HepG2 (cell line): ENCODE results near the gene CARMIL1. TPM values are rescaled to one million over a fixed set of nuclear protein-coding genes. Genes with fewer than 3 reads are reported as not detected.

ENCODE experiments used
- ARID4A ChIP-seq: sonication (generic); formaldehyde crosslinking; IDR thresholded peaks from 2 replicates; pipeline ENCODE4 v1.5.0; 2020; ENCODE audit warnings: mild to moderate bottlenecking, missing genetic modification reagents, borderline replicate concordance
- CERS6 ChIP-seq: sonication (generic); formaldehyde crosslinking; IDR thresholded peaks from 2 replicates; pipeline ENCODE4 v1.5.0; 2020; ENCODE audit warnings: missing genetic modification reagents
- FOXP4 ChIP-seq: sonication (generic); formaldehyde crosslinking; IDR thresholded peaks from 2 replicates; pipeline ENCODE4 v1.4.0; 2020; ENCODE audit warnings: missing genetic modification reagents
- IRF1 ChIP-seq: sonication (generic); formaldehyde crosslinking; IDR thresholded peaks from 2 replicates; pipeline ENCODE4 v1.4.0; 2020; ENCODE audit warnings: low read depth, mild to moderate bottlenecking, missing genetic modification reagents
- KDM3A ChIP-seq: IDR thresholded peaks from 2 replicates; pipeline ENCODE4 v1.6.1; 2018; ENCODE audit warnings: low read depth, missing compliant biosample characterization
- NBN ChIP-seq: fragments of 450-650 bp; conservative IDR thresholded peaks from 2 replicates; pipeline ENCODE4 v1.6.1; 2017
- PRDM4 ChIP-seq: sonication (generic); formaldehyde crosslinking; IDR thresholded peaks from 2 replicates; pipeline ENCODE4 v1.9.0; 2021; ENCODE audit warnings: missing genetic modification reagents, borderline replicate concordance
- ZBED4 ChIP-seq: sonication (generic); formaldehyde crosslinking; IDR thresholded peaks from 2 replicates; pipeline ENCODE4 v1.4.0; 2020; ENCODE audit warnings: missing genetic modification reagents, borderline replicate concordance
- ZKSCAN8 ChIP-seq: IDR thresholded peaks from 2 replicates; pipeline ENCODE4 v1.6.1; 2016; ENCODE audit warnings: borderline replicate concordance, missing genetic modification reagents, missing compliant biosample characterization
- ZNF224 ChIP-seq: sonication (generic); formaldehyde crosslinking; IDR thresholded peaks from 2 replicates; pipeline ENCODE4 v1.5.0; 2020; ENCODE audit warnings: mild to moderate bottlenecking, missing genetic modification reagents
- ZNF75D ChIP-seq: sonication (generic); formaldehyde crosslinking; IDR thresholded peaks from 2 replicates; pipeline ENCODE4 v1.8.1; 2023; ENCODE audit warnings: missing genetic modification reagents, mild to moderate bottlenecking, borderline replicate concordance
- polyA plus RNA-seq, 8 experiments: library from polyadenylated mRNA; depleted of rRNA in 3 of 8; stranded (reverse) in 7 of 8; unstranded in 1 of 8; fragments of >200 nt; fragmentation: Illumina TruSeq in 4 of 8; extraction: Trizol in 4 of 8; gene quantifications; 2 replicates each; pipeline versions ENCODE4 v1.2.1 to v1.2.3, GENCODE V29; 2011 to 2016; ENCODE audit warnings: low read depth in 4 of 8, missing spikeins in 1 of 8, mixed read lengths in 1 of 8; ENCODE audit not compliant: insufficient read depth in 1 of 8
- total RNA-seq, 5 experiments: library from RNA; depleted of rRNA; stranded (reverse); fragments of >200 nt; fragmentation: Illumina TruSeq; extraction: Trizol; gene quantifications; 2 replicates each; pipeline ENCODE4 v1.2.3, GENCODE V29; 2016; ENCODE audit warnings: low read depth in 1 of 5

Gene CARMIL1
- total and polyA plus RNA-seq, 2 of the 13 experiments (the other 11 are each of a cell fraction or from before 2014, with no cell fraction given): 1.8 to 2.6 TPM

GRCh38 chr6:25645916-25646315 lies 366.7 kb downstream of the CARMIL1 start (continued):
- TF ChIP-seq ARID4A (CRISPR knock-in tag) (no peak), FOXP4 (CRISPR knock-in tag) (peak; percentile 70), IRF1 (CRISPR knock-in tag) (no peak), ZNF224 (no peak), ZBED4 (CRISPR knock-in tag) (no peak), KDM3A (CRISPR knock-in tag) (no peak), ZKSCAN8 (CRISPR knock-in tag) (peak; percentile 66; the same call in 1 of the 2 replicates), ZNF75D (CRISPR knock-in tag) (no peak), NBN (no peak), PRDM4 (CRISPR knock-in tag) (no peak), CERS6 (CRISPR knock-in tag) (no peak)
